K562 (cell line): Measurements from ENCODE around the gene SDR42E2. TPM values are rescaled to one million over a fixed set of nuclear protein-coding genes. Genes with fewer than 3 reads are reported as not detected.

Experiments used
- CBX1 ChIP-seq: sonication (generic); IDR thresholded peaks from 2 replicates; pipeline ENCODE4 v1.6.1; 2016; ENCODE audit warnings: antibody characterized with exemption, low read depth, mild to moderate bottlenecking
- FIP1L1 ChIP-seq: fragments of 200-400 bp; formaldehyde crosslinking; IDR thresholded peaks from 2 replicates; pipeline ENCODE4 v1.6.1; 2018; ENCODE audit warnings: mild to moderate bottlenecking, low read depth, low read length; ENCODE audit not compliant: poor library complexity, severe bottlenecking
- FOXK2 ChIP-seq, 2 experiments: fragments of 450-650 bp; IDR thresholded peaks in 1 of 2; conservative IDR thresholded peaks in 1 of 2; 2 replicates each; pipeline ENCODE4 v1.6.1; 2016; ENCODE audit warnings: low read depth in 2 of 2, mild to moderate bottlenecking in 1 of 2
- RFX5 ChIP-seq: IDR thresholded peaks from 2 replicates; pipeline ENCODE4 v1.6.1; 2011; ENCODE audit warnings: low read depth, mild to moderate bottlenecking, improper control_type of control experiment, low read length
- STAG1 ChIP-seq: sonication (generic); formaldehyde crosslinking; IDR thresholded peaks from 2 replicates; pipeline ENCODE4 v1.5.0; 2020; ENCODE audit warnings: missing genetic modification reagents, borderline replicate concordance
- ZFX ChIP-seq: sonication (generic); formaldehyde crosslinking; IDR thresholded peaks from 2 replicates; pipeline ENCODE4 v1.8.0; 2022; ENCODE audit warnings: mild to moderate bottlenecking, missing genetic modification reagents, moderate library complexity
- ZNF507 ChIP-seq: conservative IDR thresholded peaks from 2 replicates; pipeline ENCODE4 v1.6.1; 2017; ENCODE audit warnings: missing genetic modification characterization, missing compliant biosample characterization
- ZNF695 ChIP-seq: fragments of 450-650 bp; formaldehyde crosslinking; IDR thresholded peaks from 2 replicates; pipeline ENCODE4 v1.4.0; 2020; ENCODE audit warnings: mild to moderate bottlenecking, moderate library complexity
- polyA plus RNA-seq, 8 experiments: library from polyadenylated mRNA; depleted of rRNA in 4 of 8; stranded (reverse) in 5 of 8; unstranded in 3 of 8; fragments of >200 nt; fragmentation: Nextera tagmentation in 2 of 8; fragmentation: Illumina TruSeq in 1 of 8; extraction: Ambion mirVana in 2 of 8; extraction: Trizol in 1 of 8; gene quantifications; 2 replicates each; pipeline versions ENCODE4 v1.2.1 to v1.2.3, GENCODE V29; 2011 to 2014; ENCODE audit warnings: inconsistent platforms in 1 of 8, missing spikeins in 1 of 8
- total RNA-seq, 7 experiments: library from RNA; depleted of rRNA in 6 of 7; stranded (reverse); fragments of >200 nt in 6 of 7; fragmentation: Illumina TruSeq in 2 of 7; extraction: Trizol in 2 of 7; gene quantifications; 2 replicates each; pipeline versions ENCODE4 v1.2.1 to v1.2.3, GENCODE V29; 2011 to 2021; ENCODE audit warnings: low replicate concordance in 1 of 7
- TF ChIP-seq, protein P1 (sequence below): fragments of 250-450 bp; sonication (Bioruptor Pico); IDR thresholded peaks from 2 replicates; pipeline ENCODE4 v1.4.0; 2020
- TF ChIP-seq, protein P2 (sequence below), 2 experiments: fragments of 150-350 bp in 1 of 2; IDR thresholded peaks; 2 replicates each; pipeline ENCODE4 v1.6.1; 2012 to 2016; ENCODE audit warnings: low read depth in 2 of 2, low read length in 2 of 2, mild to moderate bottlenecking in 1 of 2, moderate library complexity in 1 of 2
- TF ChIP-seq, protein P3 (sequence below): IDR thresholded peaks from 3 replicates; pipeline ENCODE4 v1.6.1; 2011; ENCODE audit warnings: borderline replicate concordance, mild to moderate bottlenecking, moderate library complexity; ENCODE audit not compliant: insufficient read length; ENCODE audit errors: extremely low read depth
- TF ChIP-seq, protein P4 (sequence below): sonication (generic); formaldehyde crosslinking; IDR thresholded peaks from 2 replicates; pipeline ENCODE4 v1.8.1; 2023; ENCODE audit warnings: mild to moderate bottlenecking, missing genetic modification reagents, moderate library complexity

Gene SDR42E2
- total and polyA plus RNA-seq, 9 of the 15 experiments (the other 6 are each of a cell fraction or from before 2014, with no cell fraction given) = 0.03 to 0.07 (median 0.04) TPM; not detected in 4

DNA sequence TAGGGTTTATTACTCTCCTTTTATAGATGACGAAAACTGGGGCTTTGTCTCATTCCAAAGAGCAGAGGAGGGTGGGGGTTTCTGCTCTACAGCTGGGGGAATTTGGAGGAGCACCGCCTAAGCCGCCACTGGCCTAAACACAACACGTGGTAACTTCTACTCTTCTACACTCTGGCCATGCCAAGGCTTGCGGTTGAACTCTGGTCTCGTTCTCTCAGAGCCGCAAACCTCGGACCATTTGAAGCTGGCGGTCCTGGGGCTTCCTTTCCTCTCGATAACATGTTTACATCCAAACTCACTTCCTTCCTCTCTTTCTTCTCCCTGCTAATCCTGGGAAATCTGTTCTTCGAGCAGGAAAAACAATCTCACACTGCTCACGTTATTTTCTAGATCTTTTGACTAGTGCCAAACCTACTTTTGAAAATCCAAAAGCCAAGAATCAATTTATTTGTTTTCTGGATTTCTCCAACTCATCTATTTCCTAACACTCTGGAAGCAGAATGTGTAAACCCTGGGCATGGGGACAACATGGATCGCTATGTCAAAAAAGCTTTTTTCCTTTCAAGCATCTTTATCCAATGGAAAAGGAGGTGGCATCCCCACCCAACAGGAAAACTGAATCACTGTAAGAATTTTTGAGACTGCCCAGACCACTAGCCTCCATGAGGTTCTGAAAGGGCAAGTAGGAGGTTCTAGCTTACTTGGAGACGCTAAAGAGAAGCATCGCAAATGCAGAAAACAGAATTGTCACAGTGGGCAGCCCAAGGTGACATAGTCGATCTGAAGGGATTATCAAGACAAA lies 30.2 kb downstream of the SDR42E2 start (continued):
- no peak for TF ChIP-seq ZFX
- TF ChIP-seq, protein P1, sequence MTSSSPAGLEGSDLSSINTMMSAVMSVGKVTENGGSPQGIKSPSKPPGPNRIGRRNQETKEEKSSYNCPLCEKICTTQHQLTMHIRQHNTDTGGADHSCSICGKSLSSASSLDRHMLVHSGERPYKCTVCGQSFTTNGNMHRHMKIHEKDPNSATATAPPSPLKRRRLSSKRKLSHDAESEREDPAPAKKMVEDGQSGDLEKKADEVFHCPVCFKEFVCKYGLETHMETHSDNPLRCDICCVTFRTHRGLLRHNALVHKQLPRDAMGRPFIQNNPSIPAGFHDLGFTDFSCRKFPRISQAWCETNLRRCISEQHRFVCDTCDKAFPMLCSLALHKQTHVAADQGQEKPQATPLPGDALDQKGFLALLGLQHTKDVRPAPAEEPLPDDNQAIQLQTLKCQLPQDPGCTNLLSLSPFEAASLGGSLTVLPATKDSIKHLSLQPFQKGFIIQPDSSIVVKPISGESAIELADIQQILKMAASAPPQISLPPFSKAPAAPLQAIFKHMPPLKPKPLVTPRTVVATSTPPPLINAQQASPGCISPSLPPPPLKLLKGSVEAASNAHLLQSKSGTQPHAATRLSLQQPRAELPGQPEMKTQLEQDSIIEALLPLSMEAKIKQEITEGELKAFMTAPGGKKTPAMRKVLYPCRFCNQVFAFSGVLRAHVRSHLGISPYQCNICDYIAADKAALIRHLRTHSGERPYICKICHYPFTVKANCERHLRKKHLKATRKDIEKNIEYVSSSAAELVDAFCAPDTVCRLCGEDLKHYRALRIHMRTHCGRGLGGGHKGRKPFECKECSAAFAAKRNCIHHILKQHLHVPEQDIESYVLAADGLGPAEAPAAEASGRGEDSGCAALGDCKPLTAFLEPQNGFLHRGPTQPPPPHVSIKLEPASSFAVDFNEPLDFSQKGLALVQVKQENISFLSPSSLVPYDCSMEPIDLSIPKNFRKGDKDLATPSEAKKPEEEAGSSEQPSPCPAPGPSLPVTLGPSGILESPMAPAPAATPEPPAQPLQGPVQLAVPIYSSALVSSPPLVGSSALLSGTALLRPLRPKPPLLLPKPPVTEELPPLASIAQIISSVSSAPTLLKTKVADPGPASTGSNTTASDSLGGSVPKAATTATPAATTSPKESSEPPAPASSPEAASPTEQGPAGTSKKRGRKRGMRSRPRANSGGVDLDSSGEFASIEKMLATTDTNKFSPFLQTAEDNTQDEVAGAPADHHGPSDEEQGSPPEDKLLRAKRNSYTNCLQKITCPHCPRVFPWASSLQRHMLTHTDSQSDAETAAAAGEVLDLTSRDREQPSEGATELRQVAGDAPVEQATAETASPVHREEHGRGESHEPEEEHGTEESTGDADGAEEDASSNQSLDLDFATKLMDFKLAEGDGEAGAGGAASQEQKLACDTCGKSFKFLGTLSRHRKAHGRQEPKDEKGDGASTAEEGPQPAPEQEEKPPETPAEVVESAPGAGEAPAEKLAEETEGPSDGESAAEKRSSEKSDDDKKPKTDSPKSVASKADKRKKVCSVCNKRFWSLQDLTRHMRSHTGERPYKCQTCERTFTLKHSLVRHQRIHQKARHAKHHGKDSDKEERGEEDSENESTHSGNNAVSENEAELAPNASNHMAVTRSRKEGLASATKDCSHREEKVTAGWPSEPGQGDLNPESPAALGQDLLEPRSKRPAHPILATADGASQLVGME (CRISPR knock-in tag) = no peak
- TF ChIP-seq, protein P2, sequence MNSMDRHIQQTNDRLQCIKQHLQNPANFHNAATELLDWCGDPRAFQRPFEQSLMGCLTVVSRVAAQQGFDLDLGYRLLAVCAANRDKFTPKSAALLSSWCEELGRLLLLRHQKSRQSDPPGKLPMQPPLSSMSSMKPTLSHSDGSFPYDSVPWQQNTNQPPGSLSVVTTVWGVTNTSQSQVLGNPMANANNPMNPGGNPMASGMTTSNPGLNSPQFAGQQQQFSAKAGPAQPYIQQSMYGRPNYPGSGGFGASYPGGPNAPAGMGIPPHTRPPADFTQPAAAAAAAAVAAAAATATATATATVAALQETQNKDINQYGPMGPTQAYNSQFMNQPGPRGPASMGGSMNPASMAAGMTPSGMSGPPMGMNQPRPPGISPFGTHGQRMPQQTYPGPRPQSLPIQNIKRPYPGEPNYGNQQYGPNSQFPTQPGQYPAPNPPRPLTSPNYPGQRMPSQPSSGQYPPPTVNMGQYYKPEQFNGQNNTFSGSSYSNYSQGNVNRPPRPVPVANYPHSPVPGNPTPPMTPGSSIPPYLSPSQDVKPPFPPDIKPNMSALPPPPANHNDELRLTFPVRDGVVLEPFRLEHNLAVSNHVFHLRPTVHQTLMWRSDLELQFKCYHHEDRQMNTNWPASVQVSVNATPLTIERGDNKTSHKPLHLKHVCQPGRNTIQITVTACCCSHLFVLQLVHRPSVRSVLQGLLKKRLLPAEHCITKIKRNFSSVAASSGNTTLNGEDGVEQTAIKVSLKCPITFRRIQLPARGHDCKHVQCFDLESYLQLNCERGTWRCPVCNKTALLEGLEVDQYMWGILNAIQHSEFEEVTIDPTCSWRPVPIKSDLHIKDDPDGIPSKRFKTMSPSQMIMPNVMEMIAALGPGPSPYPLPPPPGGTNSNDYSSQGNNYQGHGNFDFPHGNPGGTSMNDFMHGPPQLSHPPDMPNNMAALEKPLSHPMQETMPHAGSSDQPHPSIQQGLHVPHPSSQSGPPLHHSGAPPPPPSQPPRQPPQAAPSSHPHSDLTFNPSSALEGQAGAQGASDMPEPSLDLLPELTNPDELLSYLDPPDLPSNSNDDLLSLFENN (IDR thresholded peaks at IDR 0.05; ENCODE audit: low read depth in 2 of 2, low read length in 2 of 2) = no peak
- no peak for TF ChIP-seq FIP1L1
- TF ChIP-seq FOXK2 (conservative IDR thresholded peaks at IDR 0.05 in 1 of 2, IDR thresholded peaks at IDR 0.05 in 1 of 2; ENCODE audit: low read depth in 2 of 2) = peak; percentile 34 to 78; a peak in 2 of 4 replicates
- no peak for TF ChIP-seq STAG1 (CRISPR knock-in tag)
- no peak for TF ChIP-seq ZNF507
- TF ChIP-seq, protein P3, sequence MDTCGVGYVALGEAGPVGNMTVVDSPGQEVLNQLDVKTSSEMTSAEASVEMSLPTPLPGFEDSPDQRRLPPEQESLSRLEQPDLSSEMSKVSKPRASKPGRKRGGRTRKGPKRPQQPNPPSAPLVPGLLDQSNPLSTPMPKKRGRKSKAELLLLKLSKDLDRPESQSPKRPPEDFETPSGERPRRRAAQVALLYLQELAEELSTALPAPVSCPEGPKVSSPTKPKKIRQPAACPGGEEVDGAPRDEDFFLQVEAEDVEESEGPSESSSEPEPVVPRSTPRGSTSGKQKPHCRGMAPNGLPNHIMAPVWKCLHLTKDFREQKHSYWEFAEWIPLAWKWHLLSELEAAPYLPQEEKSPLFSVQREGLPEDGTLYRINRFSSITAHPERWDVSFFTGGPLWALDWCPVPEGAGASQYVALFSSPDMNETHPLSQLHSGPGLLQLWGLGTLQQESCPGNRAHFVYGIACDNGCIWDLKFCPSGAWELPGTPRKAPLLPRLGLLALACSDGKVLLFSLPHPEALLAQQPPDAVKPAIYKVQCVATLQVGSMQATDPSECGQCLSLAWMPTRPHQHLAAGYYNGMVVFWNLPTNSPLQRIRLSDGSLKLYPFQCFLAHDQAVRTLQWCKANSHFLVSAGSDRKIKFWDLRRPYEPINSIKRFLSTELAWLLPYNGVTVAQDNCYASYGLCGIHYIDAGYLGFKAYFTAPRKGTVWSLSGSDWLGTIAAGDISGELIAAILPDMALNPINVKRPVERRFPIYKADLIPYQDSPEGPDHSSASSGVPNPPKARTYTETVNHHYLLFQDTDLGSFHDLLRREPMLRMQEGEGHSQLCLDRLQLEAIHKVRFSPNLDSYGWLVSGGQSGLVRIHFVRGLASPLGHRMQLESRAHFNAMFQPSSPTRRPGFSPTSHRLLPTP = no peak
- TF ChIP-seq, protein P4, sequence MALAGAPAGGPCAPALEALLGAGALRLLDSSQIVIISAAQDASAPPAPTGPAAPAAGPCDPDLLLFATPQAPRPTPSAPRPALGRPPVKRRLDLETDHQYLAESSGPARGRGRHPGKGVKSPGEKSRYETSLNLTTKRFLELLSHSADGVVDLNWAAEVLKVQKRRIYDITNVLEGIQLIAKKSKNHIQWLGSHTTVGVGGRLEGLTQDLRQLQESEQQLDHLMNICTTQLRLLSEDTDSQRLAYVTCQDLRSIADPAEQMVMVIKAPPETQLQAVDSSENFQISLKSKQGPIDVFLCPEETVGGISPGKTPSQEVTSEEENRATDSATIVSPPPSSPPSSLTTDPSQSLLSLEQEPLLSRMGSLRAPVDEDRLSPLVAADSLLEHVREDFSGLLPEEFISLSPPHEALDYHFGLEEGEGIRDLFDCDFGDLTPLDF (CRISPR knock-in tag) = no peak
- TF ChIP-seq ZNF695 (CRISPR knock-in tag) = no peak
- TF ChIP-seq CBX1 = no peak
- TF ChIP-seq RFX5 = no peak
